ACHN (cell line): ENCODE data around the gene LOC101059915.
"Not testable (repeated sequence)": the region's sequence is repeated elsewhere in the genome, so short reads cannot be mapped to it uniquely, and the experiment has no call there.

Source experiments
- DNase-seq: peaks from one replicate; pipeline ENCODE4 v3.0.0-alpha.2; 2015
- in situ Hi-C: cut with HindIII; loops from 2 replicates; pipeline ENCODE4 v1.10.0; 2017; ENCODE audit warnings: low sequenced_read_pairs, low pct_ligation_motif_present, low pct_unique_long_range_greater_than_20kb

LOC101059915 gene

DNA sequence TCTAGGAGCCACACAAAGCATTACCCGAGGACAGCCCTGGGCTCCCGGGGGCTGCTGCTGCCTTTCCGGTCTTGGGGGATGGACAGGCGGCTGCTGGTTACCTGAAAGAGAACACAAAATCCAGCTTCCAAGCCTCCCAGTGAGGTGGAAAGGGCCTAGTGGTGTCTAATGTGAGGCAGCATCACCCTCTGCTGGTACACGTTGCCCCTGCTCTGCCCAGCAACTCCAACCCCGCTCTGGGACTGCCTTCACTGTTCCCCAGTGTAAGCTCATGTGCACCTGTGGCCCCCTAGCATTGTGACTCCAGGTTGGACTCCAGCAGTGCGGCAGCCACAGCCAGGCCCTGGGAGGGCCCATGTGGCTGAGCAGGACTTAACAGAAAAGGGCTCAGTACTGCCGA, 48.2 kb downstream of the LOC101059915 start:
- DNase-seq, in situ Hi-C loops: not testable (repeated sequence)

DNA sequence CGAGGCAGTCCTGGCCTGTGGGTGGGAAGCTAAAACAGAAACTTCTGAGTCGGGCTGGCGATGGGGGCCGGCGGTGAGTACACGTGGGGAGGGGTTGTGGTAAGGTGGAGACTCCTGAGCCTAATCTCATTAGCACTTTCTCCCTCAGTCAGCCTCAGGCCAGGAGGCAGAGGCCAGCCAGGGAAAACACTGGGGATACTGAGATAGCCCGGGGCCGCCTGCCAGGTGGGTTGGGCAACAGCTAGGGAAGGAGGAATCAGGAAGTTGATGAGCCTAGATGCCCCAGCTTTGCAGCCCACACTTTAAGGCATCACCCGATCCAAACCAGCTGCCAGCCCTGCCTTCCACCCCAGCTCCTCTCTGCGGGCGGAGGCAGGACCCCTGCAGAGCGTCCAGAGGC, 49.0 kb downstream of the LOC101059915 start:
- in situ Hi-C loops, DNase-seq: not testable (repeated sequence)

DNA sequence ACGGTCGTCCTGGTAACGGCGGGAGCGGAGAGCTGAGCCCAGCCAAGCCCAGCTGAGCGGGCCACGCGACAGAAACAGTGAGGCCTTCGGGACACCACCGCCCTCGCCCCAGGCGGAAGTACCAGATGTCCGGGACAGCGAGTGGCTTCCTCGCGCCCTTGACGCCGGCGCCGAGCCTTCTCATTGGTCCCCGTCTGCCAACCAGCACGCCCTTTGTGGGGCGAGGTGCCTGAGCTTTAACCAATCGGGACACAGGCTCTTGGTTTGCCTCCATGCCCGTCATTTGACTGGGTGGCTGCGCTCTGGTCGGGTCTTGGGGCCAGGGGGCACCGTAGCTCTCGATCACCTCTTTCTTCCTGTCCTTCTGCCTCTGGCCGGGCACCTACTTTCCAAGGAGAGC, 50.8 kb downstream of the LOC101059915 start, which contains the start of gene CXorf49:
TSS of gene CXorf49 (minus strand) at position 101 of the 400 bp plus-strand sequence. CDS start 134 bp downstream, outside the sequence.
- DNase-seq, in situ Hi-C loops: not testable (repeated sequence)

DNA sequence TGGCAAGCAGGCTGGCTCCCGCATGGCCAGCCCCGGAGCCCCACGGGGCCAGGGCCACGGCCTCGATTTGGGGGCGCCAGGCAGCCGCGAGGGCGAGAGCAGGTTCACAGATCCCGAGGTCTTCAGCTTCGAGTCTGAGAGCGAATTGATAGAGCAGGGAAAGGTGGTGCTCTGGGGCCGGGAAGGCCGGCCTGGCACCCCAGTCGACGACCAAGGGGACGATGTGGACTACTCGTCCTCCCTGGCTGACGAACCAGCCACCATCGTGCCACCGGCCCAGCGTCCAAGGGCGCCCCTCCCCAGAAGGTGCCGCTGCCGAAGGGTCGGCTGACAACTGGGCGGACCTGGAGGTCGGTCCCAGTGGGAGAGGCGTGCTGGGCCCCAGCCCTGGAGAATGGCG, 51.8 kb downstream of the LOC101059915 start:
- DNase-seq, in situ Hi-C loops: not testable (repeated sequence)

DNA sequence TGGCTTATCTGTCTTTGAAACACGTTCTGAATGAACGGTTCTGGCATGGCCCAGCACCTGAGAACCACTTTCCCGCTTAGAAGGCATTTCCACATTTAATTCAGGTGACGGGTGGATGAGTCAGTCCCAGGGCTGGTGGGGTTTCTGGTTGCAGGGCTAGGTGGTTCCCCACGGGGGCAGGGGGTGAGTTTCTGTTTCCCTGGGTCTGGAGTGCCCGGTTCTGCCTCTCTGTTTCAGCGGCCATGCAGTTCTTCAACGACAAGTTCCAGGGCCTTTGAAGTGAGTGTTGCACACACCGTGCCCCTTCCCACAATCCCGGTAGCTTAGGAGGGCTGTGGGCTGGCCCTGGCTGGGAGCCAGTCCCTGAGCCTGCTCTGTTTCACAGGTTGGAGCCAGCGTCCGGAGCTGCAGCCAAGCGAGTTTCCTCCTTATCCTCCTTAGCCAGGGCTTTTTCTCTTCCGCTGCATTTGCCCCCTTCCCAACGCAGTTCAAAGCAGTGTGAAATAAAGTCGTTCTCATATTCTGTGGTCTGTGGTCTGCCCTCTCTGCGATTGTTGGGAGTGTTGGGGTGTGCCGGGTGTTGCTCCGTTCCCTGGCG, 53.0 kb downstream of the LOC101059915 start:
- in situ Hi-C loops, DNase-seq: not testable (repeated sequence)
